CD4-positive, CD25-positive, alpha-beta regulatory T cell (primary cell): ENCODE measurements around the gene NETO1. TPM values are rescaled to one million over a fixed set of nuclear protein-coding genes. Genes with fewer than 3 reads are reported as not detected.

Experiments used
- ATAC-seq, 2 donors: fragments of 150-1000 bp; cut with Tn5 transposase; one replicate each; pipeline ENCODE4 v1.10.0; 2021; ENCODE audit warnings: low read depth in 2 of 2, moderate number of reproducible peaks in 2 of 2, moderate library complexity in 1 of 2
- DNase-seq, 3 donors: peaks; one replicate each; pipeline versions ENCODE4 v3.0.0 to v3.0.0-alpha.2; 2012 to 2022; ENCODE audit warnings: mixed read lengths in 1 of 3
- H3K27ac ChIP-seq: one replicate; pipeline ENCODE4 v1.7.0; 2013; ENCODE audit warnings: mild to moderate bottlenecking, low read length; ENCODE audit not compliant: insufficient read depth, poor library complexity, severe bottlenecking
- H3K27me3 ChIP-seq: one replicate; pipeline ENCODE4 v1.7.0; 2013; ENCODE audit warnings: low read length; ENCODE audit not compliant: control insufficient read depth, insufficient read depth
- H3K36me3 ChIP-seq: one replicate; pipeline ENCODE4 v1.7.0; 2013; ENCODE audit warnings: mild to moderate bottlenecking, low read length, moderate library complexity; ENCODE audit not compliant: control insufficient read depth, insufficient read depth
- H3K4me1 ChIP-seq: 2 replicates; pipeline ENCODE4 v1.7.0; 2013; ENCODE audit warnings: mild to moderate bottlenecking, low read length; ENCODE audit not compliant: insufficient read depth, control insufficient read depth, poor library complexity, severe bottlenecking
- H3K4me3 ChIP-seq: one replicate; pipeline ENCODE4 v1.7.0; 2013; ENCODE audit warnings: low read depth, mild to moderate bottlenecking, low read length, moderate library complexity
- H3K9me3 ChIP-seq, 2 experiments: 1 replicate in 1 of 2; 2 replicates in 1 of 2; pipeline ENCODE4 v1.7.0; 2013; ENCODE audit warnings: low read length in 2 of 2, mild to moderate bottlenecking in 1 of 2, moderate library complexity in 1 of 2; ENCODE audit not compliant: control insufficient read depth in 2 of 2
- H3K27ac Mint-ChIP-seq, 3 donors: one replicate each; pipeline ENCODE4 v1.8.0; 2020 to 2022; ENCODE audit warnings: mild to moderate bottlenecking in 3 of 3, mixed read lengths in 3 of 3, moderate library complexity in 2 of 3
- H3K27me3 Mint-ChIP-seq: one replicate; pipeline ENCODE4 v1.8.0; 2022; ENCODE audit warnings: mild to moderate bottlenecking, mixed read lengths
- H3K36me3 Mint-ChIP-seq: one replicate; pipeline ENCODE4 v1.8.0; 2020; ENCODE audit warnings: mixed read lengths
- H3K4me1 Mint-ChIP-seq, 4 donors: one replicate each; pipeline ENCODE4 v1.8.0; 2020 to 2022; ENCODE audit warnings: mixed read lengths in 4 of 4, mild to moderate bottlenecking in 1 of 4
- H3K4me3 Mint-ChIP-seq, 4 donors: one replicate each; pipeline ENCODE4 v1.8.0; 2020 to 2022; ENCODE audit warnings: mild to moderate bottlenecking in 4 of 4, mixed read lengths in 4 of 4, moderate library complexity in 3 of 4
- H3K9me3 Mint-ChIP-seq, 7 donors: one replicate each; pipeline ENCODE4 v1.8.0; 2020 to 2022; ENCODE audit warnings: mixed read lengths in 7 of 7, mild to moderate bottlenecking in 3 of 7, moderate library complexity in 2 of 7
- polyA plus RNA-seq, 4 donors: library from polyadenylated mRNA; unstranded; fragments of 300-500 nt; fragmentation: Illumina TruSeq; gene quantifications; one replicate each; pipeline ENCODE4 v1.2.3, GENCODE V29; 2021
- total RNA-seq: library from RNA; stranded (reverse); gene quantifications from one replicate; pipeline ENCODE4 v1.2.3, GENCODE V29; 2022

Gene NETO1
- total and polyA plus RNA-seq, 5 donors from 2014 or later, result not detected

DNA sequence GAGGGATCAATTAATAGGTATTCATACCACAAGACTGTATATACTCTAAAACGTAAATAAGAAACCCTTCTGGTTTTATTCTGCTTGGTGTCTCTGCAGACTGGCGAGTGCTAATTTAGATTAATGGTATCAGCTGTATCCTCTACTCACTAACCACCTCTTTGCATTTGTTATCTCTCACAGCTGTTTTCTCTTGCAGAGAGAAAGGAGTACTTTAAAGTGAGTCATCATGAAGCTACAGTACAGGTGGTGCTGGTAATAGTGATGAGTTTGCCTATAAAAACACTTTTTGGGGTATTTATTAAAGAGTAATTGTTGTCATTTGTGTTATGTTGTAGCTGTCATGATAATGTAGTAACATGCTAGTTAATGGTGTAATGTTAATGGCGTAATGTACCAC is 147.7 kb downstream of the NETO1 start:
- H3K4me1 ChIP-seq, result no peaks in the 10 kb centered on the region
- no peaks in the 10 kb centered on the region for H3K9me3 ChIP-seq
- no peaks in the 10 kb centered on the region for H3K27me3 ChIP-seq
- Mint-ChIP-seq H3K27ac (no peak overlapping the region), H3K36me3 (no peaks in the 10 kb centered on the region), H3K4me1 (no peaks in the 10 kb centered on the region), H3K27me3 (no peaks in the 10 kb centered on the region), H3K9me3 (peaks cover 0 to 12% (median 3%) of the 10 kb centered on the region in 7 donors), H3K4me3 (no peak overlapping the region)
- no peak overlapping the region for H3K27ac ChIP-seq
- H3K36me3 ChIP-seq, result no peaks in the 10 kb centered on the region
- ATAC-seq, result no peak
- no peak for DNase-seq
- H3K4me3 ChIP-seq, result no peak overlapping the region

- Histone ChIP-seq H3K9me3 (no peaks in the 10 kb centered on the region), H3K4me1 (no peaks in the 10 kb centered on the region), H3K27ac (no peak overlapping the region), H3K27me3 (no peaks in the 10 kb centered on the region), H3K36me3 (no peaks in the 10 kb centered on the region), H3K4me3 (no peak overlapping the region)
- Mint-ChIP-seq H3K9me3 (peaks cover 0 to 5% (median 0%) of the 10 kb centered on the region in 7 donors), H3K36me3 (no peaks in the 10 kb centered on the region), H3K4me3 (no peak overlapping the region), H3K27ac (no peak overlapping the region), H3K4me1 (peaks cover 0 to 7% (median 0%) of the 10 kb centered on the region in 4 donors), H3K27me3 (no peaks in the 10 kb centered on the region)
- ATAC-seq, result no peak
- no peak for DNase-seq
These were observed 163.6 kb downstream of the NETO1 start for GRCh38 chr18:72704202-72704601.

GRCh38 chr18:72700961-72701710 is 166.7 kb downstream of the NETO1 start:
- no peak overlapping the region for H3K27ac Mint-ChIP-seq
- no peak overlapping the region for H3K4me3 ChIP-seq
- no peaks in the 10 kb centered on the region for H3K36me3 Mint-ChIP-seq
- H3K27me3 ChIP-seq, result no peaks in the 10 kb centered on the region
- peaks cover 0 to 5% (median 0%) of the 10 kb centered on the region in 7 donors for H3K9me3 Mint-ChIP-seq
- no peak overlapping the region for H3K4me3 Mint-ChIP-seq
- peaks cover 0 to 7% (median 0%) of the 10 kb centered on the region in 4 donors for H3K4me1 Mint-ChIP-seq
- ATAC-seq (no peak), DNase-seq (no peak)
- no peaks in the 10 kb centered on the region for H3K27me3 Mint-ChIP-seq
- no peaks in the 10 kb centered on the region for H3K36me3 ChIP-seq
- no peaks in the 10 kb centered on the region for H3K9me3 ChIP-seq
- no peak overlapping the region for H3K27ac ChIP-seq
- no peaks in the 10 kb centered on the region for H3K4me1 ChIP-seq

DNA sequence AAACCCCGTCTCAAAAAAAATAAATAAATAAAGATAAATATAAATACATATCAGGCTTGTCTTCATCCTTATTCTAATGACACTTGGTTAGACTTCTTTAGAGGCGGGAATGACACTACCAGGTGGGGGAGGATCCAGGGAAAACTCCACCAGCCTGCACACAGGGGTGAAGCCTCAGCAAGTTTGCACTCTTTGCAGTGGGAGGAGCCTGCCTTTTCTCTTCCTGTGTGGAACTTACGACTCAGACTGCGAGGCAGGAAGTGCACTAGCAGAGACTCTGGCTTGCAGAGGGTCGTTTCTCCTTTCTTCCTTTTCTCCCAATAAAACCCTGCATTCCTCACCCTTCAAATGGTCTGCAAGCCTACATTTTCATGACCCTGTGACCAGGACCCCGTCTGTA is 170.1 kb downstream of the NETO1 start:
- Mint-ChIP-seq H3K9me3 (peaks cover 0 to 2% (median 0%) of the 10 kb centered on the region in 7 donors), H3K27me3 (no peaks in the 10 kb centered on the region), H3K4me3 (no peak overlapping the region), H3K4me1 (no peaks in the 10 kb centered on the region), H3K36me3 (no peaks in the 10 kb centered on the region), H3K27ac (no peak overlapping the region)
- no peak for DNase-seq
- Histone ChIP-seq H3K4me3 (no peak overlapping the region), H3K36me3 (no peaks in the 10 kb centered on the region), H3K9me3 (no peaks in the 10 kb centered on the region), H3K4me1 (no peaks in the 10 kb centered on the region), H3K27ac (no peak overlapping the region), H3K27me3 (no peaks in the 10 kb centered on the region)
- ATAC-seq, result no peak

- H3K36me3 ChIP-seq, result no peaks in the 10 kb centered on the region
- Mint-ChIP-seq H3K4me3 (no peak overlapping the region), H3K27ac (no peak overlapping the region), H3K4me1 (no peaks in the 10 kb centered on the region), H3K9me3 (peaks cover 0 to 5% (median 0%) of the 10 kb centered on the region in 7 donors), H3K36me3 (no peaks in the 10 kb centered on the region), H3K27me3 (no peaks in the 10 kb centered on the region)
- no peak overlapping the region for H3K27ac ChIP-seq
- H3K4me3 ChIP-seq, result no peak overlapping the region
- ATAC-seq (no peak), DNase-seq (no peak)
- no peaks in the 10 kb centered on the region for H3K9me3 ChIP-seq
- H3K27me3 ChIP-seq, result no peaks in the 10 kb centered on the region
- no peaks in the 10 kb centered on the region for H3K4me1 ChIP-seq
These were observed 175.2 kb downstream of the NETO1 start for GRCh38 chr18:72692595-72692994.
